ENCODE data around the gene SMAD5.

Gene SMAD5

DNA sequence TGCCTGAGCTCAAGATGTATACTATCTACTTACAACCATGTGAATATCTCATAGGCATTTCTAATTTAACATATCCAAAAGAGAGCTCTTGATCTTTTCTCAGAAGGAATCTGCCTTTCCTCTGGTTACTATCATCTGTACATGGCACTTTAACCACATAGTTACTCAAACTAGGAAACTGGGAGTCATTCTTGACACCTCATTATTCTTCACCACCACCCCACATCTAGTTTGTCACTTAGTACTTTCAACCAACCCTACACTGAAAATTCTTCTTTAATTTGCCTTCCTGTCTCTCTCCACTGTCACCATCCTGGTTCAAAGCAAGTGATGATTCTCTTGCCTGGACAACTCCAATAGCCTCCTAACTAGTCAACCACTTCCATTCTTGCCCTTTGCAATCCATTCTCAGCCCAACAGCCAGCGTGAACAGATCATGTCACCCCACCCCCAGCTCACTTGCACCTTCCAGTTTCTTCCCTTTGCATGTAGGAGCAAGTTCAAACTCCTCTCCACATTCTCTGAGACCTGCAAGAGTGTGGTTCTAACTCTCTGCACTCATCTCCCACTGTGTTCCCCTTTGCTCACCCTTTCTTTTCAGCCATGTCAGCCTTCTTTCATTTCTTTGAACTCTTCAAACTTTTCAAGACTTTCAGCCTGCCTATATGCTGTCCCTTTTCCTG, 17.3 kb upstream of the SMAD5 start:
- DNase-seq (ENCODE audit: low read depth): no peak

DNA sequence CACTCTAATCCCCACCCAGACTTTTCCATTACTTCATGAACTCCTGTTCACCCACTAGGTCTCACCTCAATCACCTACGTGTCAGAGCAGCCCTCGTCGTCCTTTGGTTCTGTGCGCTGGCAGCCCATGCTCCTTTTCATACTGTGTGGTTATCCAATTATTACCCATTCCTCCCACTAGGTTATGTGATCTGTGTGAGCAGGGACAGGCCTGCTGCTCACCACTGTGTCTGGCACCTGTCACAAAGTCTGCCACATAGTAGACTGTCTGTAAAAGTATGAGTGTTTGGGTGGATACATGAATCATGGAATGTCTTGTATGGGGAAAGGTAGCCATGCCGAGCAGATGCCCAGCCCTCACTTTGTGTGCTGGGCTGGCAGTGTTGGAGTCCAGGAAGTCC, 12.1 kb upstream of the SMAD5 start:
- DNase-seq (ENCODE audit: low read depth): no peak

DNA sequence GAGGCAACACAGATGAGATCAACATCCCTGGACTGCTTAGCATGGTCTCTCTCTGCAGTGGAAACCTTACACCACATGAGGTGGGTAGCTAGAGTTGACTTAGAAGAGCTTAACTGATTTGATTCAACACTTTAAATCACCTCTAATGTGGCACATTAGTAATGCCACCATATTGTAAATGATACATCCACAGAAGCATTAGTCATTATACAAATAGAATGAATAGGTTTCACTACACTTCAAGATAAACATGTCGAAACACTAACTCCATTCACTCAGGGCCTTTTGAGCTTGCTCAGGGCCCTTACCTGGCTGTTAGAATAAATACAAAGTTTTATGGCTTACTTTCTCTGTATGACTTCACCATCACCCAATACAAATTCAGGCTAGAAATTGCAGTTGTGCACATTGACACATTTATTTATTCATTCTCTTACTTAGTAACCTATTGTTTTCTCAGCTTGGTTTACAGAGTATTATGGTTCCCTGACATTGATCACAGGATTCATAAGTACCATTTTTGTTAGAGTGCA, 9.3 kb upstream of the SMAD5 start:
- no peak for DNase-seq (ENCODE audit: low read depth)

DNA sequence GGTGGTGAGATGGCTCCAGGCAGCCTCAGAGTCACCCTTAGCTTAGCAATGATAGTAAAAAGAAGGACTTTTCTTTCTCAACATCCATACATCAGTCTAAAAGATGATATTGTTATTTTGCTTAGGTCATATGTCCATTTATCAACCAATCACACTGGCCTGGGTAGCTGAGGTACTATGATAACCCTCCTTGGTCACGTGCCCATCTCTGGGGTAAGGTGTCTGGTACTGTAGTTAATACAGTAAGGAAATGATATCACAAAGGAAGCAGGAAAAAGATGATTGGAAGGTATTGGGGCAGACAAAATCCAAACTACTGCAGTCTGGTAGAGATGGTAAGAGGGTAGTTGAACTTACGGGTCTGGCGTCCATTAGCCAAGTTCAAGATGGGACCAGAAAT, 5.1 kb upstream of the SMAD5 start:
- DNase-seq (ENCODE audit: low read depth): no peak

DNA sequence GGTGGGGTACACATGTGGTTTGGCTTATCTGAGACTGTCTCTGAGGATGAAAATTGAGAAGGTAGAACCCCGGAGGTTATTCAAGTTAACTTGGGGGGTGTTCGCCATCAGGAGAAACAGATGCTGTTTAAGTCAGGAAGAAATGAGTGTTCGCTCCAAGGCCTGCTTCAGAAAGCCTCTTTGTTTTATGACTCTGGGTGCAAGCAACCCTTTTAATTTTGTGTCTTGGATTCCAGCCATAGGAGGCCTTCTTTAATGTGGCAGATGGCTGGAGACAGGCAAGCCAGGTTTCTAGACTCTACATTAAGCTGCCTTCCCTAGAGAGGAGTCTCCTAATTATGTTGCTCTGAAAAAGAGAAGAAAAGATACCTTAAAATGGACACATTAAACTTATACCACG, 4.2 kb upstream of the SMAD5 start:
- no peak for DNase-seq (ENCODE audit: low read depth)

DNA sequence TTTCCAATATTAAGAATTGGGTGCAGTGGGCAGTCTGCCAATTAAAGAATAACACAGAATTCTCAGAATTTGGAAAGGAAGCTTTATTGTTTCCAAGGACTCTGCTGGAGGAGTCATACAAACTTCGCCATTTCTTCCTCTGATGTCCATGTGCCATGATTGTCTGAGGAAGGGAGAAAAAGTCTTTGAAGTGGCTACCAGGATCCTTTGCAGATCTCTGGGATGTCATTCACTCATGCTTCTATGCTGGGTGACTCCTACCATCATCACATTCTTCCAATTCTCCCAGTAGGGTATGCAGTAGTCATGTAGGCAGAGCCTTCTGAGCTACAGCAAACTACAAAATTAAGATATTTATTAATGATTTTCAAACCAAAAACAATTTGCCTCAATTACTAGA, 3.2 kb upstream of the SMAD5 start:
- DNase-seq (ENCODE audit: low read depth): no peak

DNA sequence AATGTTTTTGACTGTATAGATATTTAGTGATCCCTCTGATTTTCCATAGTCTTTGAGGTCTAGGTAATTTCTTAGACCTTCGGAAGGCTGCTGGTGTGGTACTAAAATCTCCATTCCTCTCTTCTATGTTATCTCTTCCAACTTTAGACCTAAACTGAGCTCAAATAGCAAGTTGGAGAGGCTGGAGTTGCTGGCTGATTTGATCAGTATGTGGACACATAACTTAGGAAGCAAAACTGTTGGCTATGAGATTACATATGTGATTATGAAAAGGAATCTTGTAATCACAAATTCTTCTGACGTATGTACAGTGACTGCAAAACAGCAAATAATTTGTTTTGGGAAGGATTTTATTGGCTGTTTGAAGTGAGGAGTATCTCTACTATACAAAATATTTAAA, 2.1 kb upstream of the SMAD5 start:
- DNase-seq (ENCODE audit: low read depth): no peak

DNA sequence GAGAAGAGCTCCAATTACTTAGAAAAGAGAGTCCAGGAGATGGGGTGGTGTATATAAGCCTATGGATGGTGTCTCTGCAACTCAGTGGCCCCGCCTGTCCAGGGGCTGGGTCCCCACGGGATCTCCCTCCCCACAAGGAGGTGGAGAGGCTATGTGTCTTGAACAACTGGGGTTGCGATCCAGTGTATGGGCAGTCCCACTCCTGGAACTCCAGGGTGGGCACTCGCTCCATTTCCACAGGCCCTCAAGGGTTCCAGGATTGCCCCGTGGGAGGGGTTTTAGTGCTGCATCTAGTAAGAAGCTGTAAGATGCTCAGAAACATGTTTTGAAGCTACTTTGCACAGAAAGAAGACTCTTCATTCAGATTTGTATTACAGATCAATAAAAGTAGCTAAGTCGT, 558 bp upstream of the SMAD5 start:
- no peak for DNase-seq (ENCODE audit: low read depth)

DNA sequence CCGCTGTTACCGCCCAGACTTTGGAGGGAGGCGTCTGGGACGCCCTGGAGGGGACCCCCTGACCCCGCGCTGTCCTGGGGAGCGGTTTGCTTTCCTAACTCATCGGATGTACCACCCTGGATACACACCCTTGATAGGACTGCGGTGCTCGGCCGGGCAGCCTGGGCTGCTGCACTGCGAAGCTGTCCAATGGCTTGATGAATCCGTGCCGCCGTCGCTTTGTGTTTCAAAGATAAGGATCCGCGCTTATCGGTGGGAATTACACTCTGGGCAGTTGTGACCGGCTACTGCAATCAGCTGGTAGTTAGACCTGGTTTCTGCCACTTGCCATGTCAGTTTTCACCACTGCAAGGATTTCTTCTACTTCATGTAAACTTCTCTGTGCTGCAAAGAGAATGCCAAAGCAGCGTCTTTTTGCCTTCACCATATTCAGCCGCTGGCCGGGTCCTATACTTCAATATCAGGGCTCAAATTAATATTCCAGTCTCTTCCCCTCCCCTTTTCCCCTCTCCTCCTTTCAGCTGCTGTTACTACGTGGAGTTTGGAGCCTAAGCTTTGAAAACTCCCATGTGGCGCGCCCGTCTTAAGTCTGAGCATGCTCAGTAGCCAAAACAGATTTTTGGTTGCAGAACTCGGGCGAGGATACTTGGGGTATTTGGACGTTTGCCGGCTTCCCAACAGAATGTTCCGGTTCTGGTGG, 727 bp downstream of the SMAD5 start:
- DNase-seq (ENCODE audit: low read depth): no peak

DNA sequence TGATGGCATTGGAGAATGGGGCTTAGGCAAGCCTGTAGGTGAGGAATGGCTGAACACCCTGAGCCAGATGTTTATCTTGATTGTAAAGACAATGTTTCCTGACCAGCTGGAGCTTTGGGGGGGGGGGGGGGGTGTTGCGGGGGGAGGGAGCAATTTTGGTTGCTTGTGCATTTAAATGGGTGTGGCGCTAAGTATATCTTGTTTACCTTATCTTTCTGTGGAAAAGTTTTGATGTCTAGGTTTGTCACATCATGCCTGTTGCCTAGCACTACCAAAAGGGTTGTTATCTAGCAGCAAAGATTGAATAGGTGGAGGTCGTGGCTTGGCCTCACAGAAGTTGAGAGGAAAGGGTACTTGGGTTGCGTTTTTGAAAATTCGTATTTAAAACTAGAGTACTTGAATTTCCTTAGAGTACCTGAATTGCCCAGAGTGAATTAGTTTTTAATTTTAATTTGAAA, 1.3 kb downstream of the SMAD5 start:
- DNase-seq (ENCODE audit: low read depth): no peak

DNA sequence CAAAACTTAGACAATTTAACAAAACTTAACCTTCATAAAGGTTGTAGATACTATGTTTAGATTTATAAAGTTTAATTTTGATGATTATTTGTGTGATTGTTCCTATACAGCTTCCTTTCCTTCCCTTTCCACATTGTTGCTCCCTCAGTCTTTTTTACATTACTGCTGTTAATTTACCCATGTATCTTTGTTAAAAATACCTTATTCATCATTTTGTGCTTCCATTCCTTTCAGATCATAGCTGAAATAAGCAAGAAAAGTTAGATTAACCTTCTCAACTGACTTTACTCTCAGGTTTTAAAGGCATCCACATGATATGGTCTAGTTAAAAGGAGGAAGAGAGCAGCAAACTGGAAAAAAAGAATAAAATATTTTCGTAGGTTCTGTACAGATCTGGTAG, 2.0 kb downstream of the SMAD5 start:
- no peak for DNase-seq (ENCODE audit: low read depth)

DNA sequence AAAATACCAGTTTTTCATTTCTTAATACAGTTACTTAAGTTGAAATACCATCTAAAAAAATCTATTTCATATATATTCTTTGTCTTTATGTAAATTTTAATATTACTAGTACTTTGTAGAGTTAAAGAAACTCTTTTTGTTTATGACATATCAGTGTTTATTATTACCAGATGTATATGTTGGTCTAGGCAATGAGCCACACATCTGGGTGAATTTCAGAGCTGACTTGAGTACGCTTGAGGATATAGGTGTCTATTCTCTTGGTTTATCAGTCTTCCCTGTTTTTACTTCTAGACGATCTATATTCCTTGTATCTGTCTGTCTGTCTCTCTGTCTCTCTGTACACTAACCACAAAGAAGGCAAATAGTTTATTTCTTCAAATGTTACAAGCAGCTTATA, 2.9 kb downstream of the SMAD5 start:
- no peak for DNase-seq (ENCODE audit: low read depth)

DNA sequence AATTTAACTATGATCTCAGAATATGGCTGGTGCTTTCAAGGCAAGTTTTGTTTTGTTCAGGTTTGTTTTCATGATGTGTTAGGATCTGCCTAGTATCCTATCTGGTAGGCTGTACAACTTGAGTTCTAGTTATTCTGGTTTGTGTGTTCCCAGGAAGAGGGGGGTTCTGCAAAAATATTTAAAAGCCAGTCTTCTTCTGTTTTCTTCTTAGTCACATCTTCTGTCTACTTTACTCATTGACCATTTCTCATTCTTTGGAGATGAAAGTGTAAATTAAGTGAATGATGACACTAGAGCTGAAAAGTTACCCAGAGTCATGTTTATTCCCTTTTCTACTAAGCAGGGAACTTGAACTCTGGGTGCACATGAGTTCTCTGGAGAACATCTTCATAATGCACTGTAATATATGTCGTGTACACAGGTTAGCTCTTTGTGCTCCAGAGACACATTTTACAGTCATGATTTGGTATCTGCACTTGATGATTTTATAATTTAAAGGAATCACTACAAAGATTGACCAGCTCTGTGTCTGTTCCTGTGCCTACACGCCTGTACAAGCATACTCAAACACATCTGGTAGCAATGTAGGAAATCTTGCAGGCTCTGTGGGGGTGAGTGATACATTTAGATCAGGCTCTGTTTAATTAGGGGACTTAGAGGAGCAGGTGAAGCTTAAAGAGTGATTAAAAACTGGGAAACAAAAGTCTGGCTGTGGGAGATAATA, 5.0 kb downstream of the SMAD5 start:
- DNase-seq (ENCODE audit: low read depth): no peak

DNA sequence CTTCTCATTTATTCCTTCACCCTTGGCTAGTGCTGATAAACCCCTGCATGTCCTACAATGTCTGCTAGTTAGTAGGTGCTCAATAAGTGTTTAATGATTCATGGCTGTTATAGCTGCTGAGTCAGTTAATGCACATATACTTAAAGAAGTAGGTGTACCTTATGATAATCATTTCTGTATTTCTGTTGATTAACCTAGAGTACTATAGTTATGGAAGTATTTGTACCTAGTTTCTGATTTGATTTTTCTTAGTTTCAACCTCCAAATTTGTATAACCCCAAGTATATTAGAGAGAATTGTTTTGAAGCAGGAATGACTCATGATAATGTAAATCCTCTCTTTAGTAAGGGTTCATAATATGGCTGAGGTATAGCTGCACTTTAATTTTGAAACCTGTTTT, 8.9 kb downstream of the SMAD5 start:
- no peak for DNase-seq (ENCODE audit: low read depth)

DNA sequence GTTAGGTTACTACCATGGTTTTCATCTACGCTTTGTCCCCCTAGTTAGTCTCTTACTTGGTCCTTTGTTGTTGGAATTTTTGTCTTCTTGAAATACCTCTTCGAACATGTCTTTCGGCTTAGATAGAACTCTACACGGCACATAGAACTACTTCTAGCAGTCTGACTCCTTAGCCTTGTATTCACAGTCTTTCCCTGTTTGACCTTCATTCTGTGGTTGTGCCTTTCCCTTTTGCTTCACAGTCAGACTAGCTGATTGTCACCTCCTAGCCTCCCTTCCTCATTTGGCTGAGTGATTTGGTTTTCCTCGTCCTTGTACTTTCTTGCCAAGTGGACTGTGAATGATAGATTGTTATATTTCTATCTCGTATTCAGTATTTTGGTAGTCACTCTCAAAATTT, 10.7 kb downstream of the SMAD5 start:
- DNase-seq (ENCODE audit: low read depth): no peak

DNA sequence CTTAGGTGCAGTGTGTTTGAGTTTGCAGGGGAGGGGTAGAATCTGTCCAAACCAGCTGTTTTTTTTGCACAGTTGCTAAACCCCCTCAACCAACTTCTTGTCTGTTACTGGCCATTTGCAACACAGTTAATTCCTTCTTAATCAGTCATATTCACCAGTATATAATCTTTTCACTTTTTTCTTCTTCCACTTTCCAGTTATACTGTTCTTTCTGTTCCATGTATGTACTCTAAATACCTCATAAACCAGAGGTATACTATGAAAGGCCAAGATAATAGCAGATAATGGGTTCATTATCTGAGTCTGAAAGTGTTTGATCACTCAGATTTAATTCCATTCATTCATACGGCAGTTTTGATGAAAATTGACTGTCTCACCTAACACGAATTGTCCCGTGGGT, 11.1 kb downstream of the SMAD5 start:
- no peak for DNase-seq (ENCODE audit: low read depth)

DNA sequence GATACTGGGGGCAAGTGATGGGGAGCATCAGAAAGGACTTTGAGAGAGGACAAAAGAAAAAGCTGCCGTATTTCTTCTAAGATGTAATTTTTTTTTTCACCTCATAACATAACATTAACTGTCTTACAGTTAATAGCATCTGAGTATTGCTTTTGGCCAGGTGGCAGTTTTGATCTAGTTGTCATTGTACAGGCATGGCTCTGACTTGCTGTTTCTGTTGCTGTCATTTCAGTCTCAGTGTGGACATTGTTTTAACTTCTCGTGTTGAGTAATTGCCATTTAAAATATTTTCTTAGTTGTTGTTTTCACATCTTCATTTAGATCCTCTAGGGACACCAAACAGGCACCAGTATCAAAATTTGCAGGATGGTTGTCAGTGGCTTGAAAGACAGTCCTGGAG, 12.4 kb downstream of the SMAD5 start:
- no peak for DNase-seq (ENCODE audit: low read depth)

DNA sequence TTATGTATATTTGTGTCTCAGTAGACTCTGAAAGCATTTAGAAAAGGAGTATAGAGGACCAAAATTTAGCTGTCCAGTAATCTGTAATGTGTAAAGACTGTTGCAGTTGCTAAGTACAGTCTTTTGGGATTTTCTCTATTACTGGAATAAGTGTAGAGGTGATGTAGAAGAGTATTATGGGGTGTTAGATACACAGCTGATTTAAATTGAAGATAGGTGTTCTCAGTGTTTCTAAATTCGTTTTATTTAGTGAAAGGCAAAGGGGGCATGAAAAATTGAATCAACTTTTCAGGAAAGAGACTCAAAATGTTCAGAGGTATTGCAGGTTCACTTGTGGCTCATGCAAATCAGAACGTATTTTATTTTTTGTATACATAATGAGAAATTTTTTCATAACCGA, 13.6 kb downstream of the SMAD5 start:
- no peak for DNase-seq (ENCODE audit: low read depth)

DNA sequence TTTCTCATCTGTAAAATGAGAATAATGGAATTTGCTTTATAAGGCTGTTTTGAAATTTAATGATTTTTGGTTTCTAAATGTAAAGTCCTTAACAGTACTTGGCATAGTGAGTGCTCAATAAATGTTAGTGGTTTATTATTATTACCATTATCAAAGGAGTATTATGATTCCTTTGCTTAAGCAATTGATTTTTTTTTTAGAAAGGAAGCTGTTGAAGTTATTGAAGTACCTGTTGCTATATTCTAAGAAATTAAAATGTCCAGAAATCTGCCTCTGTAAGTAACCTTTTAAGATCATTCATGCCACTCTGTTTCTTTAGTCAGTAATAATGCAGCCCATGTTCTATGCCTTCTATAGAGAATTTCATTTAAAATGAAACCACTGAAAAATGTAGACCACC, 15.0 kb downstream of the SMAD5 start:
- DNase-seq (ENCODE audit: low read depth): no peak

DNA sequence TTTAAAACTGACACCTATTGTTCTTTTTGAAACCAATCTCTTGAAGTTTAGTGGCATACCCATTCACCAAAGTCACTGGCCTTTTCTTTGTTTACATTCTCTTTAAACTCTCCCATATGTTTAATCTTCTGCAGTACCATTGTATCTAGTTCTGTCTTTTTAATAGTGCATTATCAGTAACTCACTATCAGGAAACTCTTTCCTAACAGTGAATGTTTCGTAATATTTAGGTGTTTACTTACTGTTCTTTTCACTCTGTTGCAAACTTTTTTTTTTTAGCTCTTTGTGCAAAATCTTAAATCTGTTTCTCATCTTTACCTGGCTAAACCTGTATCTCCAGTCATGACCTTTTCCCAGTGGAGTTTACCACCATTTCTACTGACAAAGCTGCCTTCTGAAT, 17.2 kb downstream of the SMAD5 start:
- no peak for DNase-seq (ENCODE audit: low read depth)

DNA sequence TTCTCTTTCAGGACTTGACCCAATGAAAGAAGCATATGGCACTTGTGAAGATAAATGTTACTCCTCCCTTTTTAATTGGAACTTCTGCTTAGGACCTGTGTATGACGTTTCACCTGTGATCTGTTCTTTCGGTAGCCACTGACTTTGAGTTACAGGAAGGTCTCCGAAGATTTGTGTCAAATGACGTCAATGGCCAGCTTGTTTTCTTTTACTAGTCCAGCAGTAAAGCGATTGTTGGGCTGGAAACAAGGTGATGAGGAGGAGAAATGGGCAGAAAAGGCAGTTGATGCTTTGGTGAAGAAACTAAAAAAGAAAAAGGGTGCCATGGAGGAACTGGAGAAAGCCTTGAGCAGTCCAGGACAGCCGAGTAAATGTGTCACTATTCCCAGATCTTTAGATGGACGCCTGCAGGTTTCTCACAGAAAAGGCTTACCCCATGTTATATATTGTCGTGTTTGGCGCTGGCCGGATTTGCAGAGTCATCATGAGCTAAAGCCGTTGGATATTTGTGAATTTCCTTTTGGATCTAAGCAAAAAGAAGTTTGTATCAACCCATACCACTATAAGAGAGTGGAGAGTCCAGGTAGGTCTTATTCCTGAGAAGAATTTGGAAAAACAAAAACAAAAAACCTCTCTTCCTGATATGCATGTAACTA, 21.1 kb downstream of the SMAD5 start:
- DNase-seq (ENCODE audit: low read depth): no peak

DNA sequence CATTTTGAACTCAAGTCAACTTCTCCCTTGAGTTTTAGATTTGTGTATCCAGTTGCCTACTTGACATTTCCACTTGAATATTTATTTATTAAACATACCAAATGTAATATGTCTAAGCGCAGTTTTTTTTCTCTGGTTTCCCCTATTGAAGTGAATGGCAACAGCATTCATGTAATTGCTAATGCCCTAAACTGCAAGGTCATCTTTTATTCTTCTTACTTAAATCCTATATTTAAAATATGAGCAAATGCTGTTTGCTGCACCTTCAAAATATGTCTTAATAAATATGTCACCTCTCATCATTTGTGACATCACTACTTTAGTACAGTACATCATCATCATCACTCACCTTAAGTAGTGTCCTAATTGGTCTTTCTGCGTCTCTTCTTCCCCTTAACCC, 22.4 kb downstream of the SMAD5 start:
- DNase-seq (ENCODE audit: low read depth): no peak

DNA sequence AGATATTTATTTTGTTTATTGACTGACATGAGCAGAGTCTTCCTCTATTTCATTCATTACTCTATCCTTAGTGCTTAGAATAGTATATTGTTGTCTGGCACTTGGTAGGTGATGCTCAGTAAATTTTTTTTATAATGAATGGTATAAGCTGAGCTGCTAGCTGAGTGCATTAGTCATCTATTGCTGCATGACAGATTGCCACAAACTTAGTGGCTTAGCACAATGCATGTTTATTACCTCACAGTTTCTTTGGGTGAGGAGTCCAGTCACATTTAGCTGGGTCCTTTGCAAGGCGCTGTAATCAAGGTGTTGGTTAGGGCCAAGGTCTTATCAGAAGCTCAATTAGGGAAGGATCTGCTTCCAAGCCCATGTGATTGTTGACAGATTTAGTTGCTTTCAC, 23.1 kb downstream of the SMAD5 start:
- DNase-seq (ENCODE audit: low read depth): no peak

All from stimulated activated CD8-positive, alpha-beta memory T cell treated with anti-CD3 and anti-CD28 coated beads, Interleukin-7, amount 100 ng/mL, for 24 hours (primary cell).